Measurements from ENCODE around the gene FAM107B. TPM values are rescaled to one million over a fixed set of nuclear protein-coding genes. Genes with fewer than 3 reads are reported as not detected.

FAM107B gene
- total RNA-seq, 6 donors from 2014 or later, result 44.0 to 136 (median 77.0) TPM

GRCh38 chr10:14528450-14528849, 246.2 kb downstream of the FAM107B start:
- TF ChIP-seq EP300 (IDR thresholded peaks at IDR 0.05) (no peak), CTCF (IDR thresholded peaks at IDR 0.05) (no peak), POLR2A (IDR thresholded peaks at IDR 0.05) (no peak), POLR2AphosphoS5 (IDR thresholded peaks at IDR 0.05) (no peak)
- H3K4me3 ChIP-seq, result no peak overlapping the region

GRCh38 chr10:14527915-14528314, 246.8 kb downstream of the FAM107B start:
- Histone ChIP-seq H3K36me3 (peaks cover 0 to 21% (median 10%) of the 10 kb centered on the region in 4 donors), H3K27ac (no peak overlapping the region), H3K4me3 (no peak overlapping the region), H3K27me3 (no peaks in the 10 kb centered on the region), H3K4me1 (no peaks in the 10 kb centered on the region), H3K9me3 (no peaks in the 10 kb centered on the region)
- ATAC-seq (ENCODE audit: low FRiP score in 2 of 2) (no peak), DNase-seq (no peak)
- 80 to 85% methylated on average over 3 of the region's 3 CpGs for WGBS, 2 donors
- no peak for TF ChIP-seq POLR2A (IDR thresholded peaks at IDR 0.05)
- TF ChIP-seq POLR2AphosphoS5 (IDR thresholded peaks at IDR 0.05), result no peak
- TF ChIP-seq EP300 (IDR thresholded peaks at IDR 0.05), result no peak
- no peak for TF ChIP-seq CTCF (IDR thresholded peaks at IDR 0.05)

More at GRCh38 chr10:14528450-14528849, 246.2 kb downstream of the FAM107B start:
- no peak overlapping the region for H3K27ac ChIP-seq
- H3K9me3 ChIP-seq, result no peaks in the 10 kb centered on the region
- no peaks in the 10 kb centered on the region for H3K27me3 ChIP-seq
- no peaks in the 10 kb centered on the region for H3K4me1 ChIP-seq
- peaks cover 0 to 21% (median 12%) of the 10 kb centered on the region in 4 donors for H3K36me3 ChIP-seq
- no peak for ATAC-seq (ENCODE audit: low FRiP score in 2 of 2)
- 82 to 100% methylated on average over 2 of the region's 2 CpGs for WGBS, 2 donors
- no peak for DNase-seq

- Histone ChIP-seq H3K27me3 (no peaks in the 10 kb centered on the region), H3K27ac (no peak overlapping the region), H3K9me3 (no peaks in the 10 kb centered on the region), H3K36me3 (peaks cover 0 to 21% (median 10%) of the 10 kb centered on the region in 4 donors), H3K4me1 (no peaks in the 10 kb centered on the region), H3K4me3 (no peak overlapping the region)
- WGBS, 2 donors, result 96 to 97% methylated on average over 3 of the region's 3 CpGs
- ATAC-seq (ENCODE audit: low FRiP score in 2 of 2) (no peak), DNase-seq (no peak)
- no peak for TF ChIP-seq EP300 (IDR thresholded peaks at IDR 0.05)
- TF ChIP-seq POLR2A (IDR thresholded peaks at IDR 0.05), result no peak
These were observed 247.4 kb downstream of the FAM107B start for GRCh38 chr10:14527134-14527844.

GRCh38 chr10:14526326-14526725, 248.4 kb downstream of the FAM107B start:
- WGBS, 2 donors, result 97 to 98% methylated on average over 7 of the region's 7 CpGs

More at GRCh38 chr10:14526326-14526725, 248.4 kb downstream of the FAM107B start:
- TF ChIP-seq POLR2AphosphoS5 (IDR thresholded peaks at IDR 0.05) (no peak), CTCF (IDR thresholded peaks at IDR 0.05) (no peak), POLR2A (IDR thresholded peaks at IDR 0.05) (no peak), EP300 (IDR thresholded peaks at IDR 0.05) (no peak)
- ATAC-seq (ENCODE audit: low FRiP score in 2 of 2), result no peak
- Histone ChIP-seq H3K27me3 (no peaks in the 10 kb centered on the region), H3K27ac (no peak overlapping the region), H3K4me3 (no peak overlapping the region), H3K9me3 (no peaks in the 10 kb centered on the region), H3K4me1 (no peaks in the 10 kb centered on the region), H3K36me3 (peaks cover 0 to 30% (median 10%) of the 10 kb centered on the region in 4 donors)
- DNase-seq, result no peak
